ENCODE measurements around the gene WDR74.
A peak's percentile ranks its signal among the peaks of the same experiment; 100 is the strongest.

The WDR74 gene

DNA sequence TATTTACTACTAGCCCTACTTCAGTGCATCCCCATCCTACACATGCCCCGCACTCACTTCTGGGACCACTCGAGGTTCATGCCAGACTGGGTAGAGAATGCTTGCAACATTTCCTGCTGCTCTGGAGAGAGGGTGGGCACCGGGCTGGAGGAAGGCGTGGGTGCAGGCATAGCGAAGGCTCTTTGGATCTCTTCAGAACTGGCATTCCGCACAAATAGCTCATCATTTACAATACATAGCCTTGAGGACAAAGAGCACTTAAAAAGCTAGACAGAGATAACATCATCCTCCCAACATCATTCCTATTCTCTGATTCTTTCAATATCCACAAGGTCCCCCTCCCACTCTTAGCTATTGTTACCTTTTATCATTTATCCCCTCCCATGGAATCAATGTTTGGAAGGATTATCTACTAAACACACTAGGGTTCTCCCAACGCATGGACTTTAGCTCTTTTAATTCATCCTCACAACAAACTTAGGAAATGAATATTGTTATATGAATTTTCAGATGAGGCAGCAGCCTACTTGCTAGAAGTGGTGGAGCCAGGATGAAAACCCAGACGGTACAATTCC is 45.1 kb downstream of the WDR74 start:
- no peak for DNase-seq (ENCODE audit: low read depth in 2 of 2)

DNA sequence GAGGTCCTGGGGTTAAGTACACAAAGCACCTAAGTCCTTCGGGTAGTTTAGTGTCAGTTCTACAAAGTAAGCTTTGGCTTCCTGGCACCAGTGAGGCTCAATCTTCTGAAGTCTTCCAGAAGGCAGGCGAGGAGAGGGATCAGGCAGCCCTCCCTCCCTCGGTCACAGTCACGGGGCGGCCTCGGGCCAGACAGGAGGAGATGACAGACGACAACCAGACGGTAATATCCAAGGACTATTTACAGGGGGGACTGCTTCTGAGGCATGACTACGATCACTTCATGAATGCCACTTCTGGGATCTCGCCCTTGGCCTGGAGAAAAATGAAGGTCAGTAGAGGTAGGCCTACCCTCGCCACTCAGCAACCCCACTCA is 47.2 kb downstream of the WDR74 start:
- DNase-seq (ENCODE audit: low read depth in 2 of 2) = no peak

DNA sequence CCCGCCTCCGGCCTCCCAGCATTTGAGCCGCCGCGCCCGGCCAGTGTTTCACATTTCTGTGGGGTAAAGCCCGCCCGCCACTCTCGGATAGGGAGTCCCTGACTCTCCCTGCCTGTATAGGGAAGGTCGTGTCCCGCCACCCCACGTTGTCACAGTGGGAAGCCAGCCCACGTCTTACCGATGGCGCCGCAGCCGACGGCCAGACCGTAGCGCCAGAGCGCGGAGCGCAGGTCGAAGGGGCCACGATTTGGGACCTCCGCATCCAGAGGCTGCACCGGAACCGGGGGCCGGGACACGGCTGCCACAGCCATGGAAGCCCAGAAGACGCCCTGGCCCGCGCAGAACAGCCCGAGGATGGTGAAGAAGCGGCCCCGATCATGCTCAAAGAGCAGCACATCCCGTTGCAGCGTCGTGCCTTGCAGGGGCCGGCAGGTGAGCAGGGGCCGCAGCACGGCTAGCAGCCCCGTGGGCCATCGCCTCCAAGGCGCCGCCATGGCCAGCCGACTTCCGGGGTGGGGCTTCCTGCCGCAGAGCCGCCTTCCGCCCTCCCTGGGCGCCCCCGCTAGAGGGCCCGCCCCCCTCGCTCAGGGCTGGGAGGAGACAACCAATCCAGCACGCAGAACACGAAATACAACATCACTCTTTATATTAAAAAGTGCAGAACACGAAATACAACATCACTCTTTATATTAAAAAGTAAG is 47.7 kb downstream of the WDR74 start, which contains the start of gene TMEM223:
TSS of gene TMEM223 (minus strand) at position 506 of the 701 bp plus-strand sequence. CDS start at position 494, 12 bp downstream.
- DNase-seq (ENCODE audit: low read depth in 2 of 2) = no peak

DNA sequence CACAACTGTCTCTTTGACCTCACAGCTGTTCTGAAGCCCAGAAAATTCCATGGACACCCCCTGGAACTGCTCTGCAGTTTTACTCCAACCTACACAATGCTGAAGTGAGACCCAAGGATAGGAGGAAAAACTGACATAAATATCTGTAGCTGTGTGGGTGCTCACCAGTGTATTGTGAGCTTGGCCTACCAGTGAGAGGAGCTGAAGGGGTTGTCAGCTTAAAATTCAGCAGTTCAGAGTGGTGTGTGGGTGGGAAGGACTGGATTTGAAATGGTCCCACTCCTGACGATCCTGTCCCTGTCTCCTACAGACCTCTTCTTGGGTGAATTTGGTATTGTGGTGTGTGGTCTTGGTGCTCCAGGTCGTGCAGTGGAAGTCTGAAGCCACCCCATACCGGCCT is 49.8 kb downstream of the WDR74 start:
- DNase-seq (ENCODE audit: low read depth in 2 of 2) = no peak

DNA sequence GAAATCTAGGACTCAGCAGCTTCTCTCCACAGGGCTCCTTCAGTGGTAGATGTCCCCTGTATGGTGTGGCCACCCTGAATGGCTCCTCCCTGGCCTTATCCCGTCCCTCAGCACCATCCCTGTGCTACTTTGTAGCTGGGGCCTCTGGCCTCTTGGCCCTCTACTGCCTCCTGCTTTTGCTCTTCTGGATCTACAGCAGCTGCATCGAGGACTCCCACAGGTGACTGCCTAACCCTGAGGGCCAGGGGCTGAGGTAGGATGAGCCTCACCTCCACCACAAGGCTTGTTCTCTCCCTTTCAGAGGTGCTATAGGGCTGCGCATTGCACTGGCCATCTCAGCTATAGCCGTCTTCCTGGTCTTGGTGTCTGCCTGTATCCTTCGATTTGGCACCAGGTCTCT is 50.4 kb downstream of the WDR74 start:
- DNase-seq (ENCODE audit: low read depth in 2 of 2) = no peak

DNA sequence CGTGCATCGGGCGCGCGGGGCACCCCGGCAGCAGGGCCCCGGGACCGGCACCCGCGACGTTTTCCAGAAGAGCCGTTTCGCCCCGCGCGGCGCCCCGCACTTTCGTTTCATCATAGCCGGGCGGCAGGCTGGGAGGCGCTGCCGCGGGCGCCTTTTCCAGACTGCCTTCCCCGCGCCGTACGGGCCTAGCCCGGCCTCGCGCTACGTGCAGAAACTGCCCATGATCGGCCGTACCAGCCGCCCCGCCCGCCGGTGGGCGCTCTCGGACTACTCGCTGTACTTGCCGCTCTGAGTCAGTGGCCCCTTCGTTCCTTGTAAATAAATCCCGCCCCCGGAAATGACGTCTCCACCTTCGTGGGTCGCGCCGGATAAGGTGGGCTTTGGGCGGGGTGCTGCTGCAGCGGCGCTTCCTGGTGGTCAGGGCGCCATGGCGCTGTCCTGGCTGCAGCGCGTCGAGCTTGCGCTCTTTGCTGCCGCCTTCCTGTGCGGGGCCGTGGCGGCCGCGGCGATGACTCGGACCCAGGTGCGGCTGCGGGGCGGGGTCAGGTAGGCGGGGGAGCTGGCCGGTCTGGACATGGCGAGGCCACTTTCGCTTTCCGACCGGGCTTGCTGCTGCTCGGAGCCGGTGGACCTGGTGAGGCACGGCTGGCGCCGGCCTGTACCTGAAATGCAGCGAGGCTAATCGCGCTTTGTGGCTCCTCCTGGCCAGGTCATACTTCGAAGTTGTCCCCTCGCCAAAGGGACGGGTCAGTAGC is 52.2 kb downstream of the WDR74 start, which contains the start of gene TMEM179B:
TSS of gene TMEM179B (plus strand) at position 398 of the 755 bp plus-strand sequence. CDS start at position 428, 30 bp downstream.
- DNase-seq (ENCODE audit: low read depth in 2 of 2) = peak; percentile 93

DNA sequence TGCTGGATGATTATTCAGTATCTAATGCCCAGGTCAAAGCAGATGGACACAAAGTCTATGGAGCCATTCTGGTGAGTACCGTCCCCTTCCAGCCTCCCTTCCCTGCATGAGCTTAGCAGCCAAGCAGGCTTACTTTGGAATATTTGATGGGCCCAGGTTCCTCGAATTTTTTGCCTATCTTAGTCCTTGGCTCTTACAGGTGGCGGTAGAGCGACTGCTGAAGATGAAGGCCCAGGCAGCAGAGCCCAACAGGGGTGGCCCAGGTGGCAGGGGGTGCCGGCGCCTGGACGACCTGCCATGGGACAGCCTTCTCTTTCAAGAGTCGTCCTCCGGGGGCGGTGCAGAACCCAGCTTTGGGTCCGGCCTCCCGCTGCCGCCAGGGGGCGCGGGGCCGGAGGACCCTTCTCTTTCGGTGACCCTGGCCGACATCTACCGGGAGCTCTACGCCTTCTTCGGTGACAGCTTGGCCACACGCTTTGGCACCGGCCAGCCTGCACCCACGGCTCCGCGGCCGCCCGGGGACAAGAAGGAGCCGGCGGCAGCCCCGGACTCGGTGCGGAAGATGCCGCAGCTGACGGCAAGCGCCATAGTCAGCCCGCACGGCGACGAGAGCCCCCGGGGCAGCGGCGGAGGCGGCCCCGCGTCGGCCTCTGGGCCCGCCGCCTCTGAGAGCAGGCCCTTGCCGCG is 52.9 kb downstream of the WDR74 start:
- DNase-seq (ENCODE audit: low read depth in 2 of 2) = peak in 1 of 2 experiments; percentile 44

All from fibroblast of skin of left quadriceps (primary cell).